ENCODE measurements around the gene FOCAD. TPM values are rescaled to one million over a fixed set of nuclear protein-coding genes. Genes with fewer than 3 reads are reported as not detected.
"Not testable (repeated sequence)": the region's sequence is repeated elsewhere in the genome, so short reads cannot be mapped to it uniquely, and the experiment has no call there.

The FOCAD gene
- total RNA-seq, 1 donor from 2014 or later, result 30.0 TPM

DNA sequence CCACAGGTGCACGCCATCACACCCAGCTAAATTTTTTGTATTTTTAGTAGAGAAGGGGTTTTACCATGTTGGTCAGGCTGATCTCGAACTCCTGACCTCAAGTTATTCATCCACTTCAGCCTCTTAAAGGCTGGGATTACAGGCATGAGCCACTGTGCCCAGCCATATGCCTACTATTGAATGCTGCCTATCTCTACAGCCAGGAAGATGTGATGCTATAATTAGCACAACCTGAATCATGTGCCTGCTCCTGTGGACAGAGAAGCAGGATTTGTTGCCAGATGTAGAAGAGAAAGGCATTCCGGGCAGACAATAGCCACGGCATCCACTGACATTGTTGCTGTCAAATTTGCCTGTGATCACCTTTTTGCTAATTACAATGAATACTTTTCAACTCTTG lies 37.4 kb upstream of the FOCAD start:
- H3K4me3 ChIP-seq (ENCODE audit: low read depth, low read length), result no peak overlapping the region
- no peak for DNase-seq (ENCODE audit: low read depth)
- TF ChIP-seq, protein P1, sequence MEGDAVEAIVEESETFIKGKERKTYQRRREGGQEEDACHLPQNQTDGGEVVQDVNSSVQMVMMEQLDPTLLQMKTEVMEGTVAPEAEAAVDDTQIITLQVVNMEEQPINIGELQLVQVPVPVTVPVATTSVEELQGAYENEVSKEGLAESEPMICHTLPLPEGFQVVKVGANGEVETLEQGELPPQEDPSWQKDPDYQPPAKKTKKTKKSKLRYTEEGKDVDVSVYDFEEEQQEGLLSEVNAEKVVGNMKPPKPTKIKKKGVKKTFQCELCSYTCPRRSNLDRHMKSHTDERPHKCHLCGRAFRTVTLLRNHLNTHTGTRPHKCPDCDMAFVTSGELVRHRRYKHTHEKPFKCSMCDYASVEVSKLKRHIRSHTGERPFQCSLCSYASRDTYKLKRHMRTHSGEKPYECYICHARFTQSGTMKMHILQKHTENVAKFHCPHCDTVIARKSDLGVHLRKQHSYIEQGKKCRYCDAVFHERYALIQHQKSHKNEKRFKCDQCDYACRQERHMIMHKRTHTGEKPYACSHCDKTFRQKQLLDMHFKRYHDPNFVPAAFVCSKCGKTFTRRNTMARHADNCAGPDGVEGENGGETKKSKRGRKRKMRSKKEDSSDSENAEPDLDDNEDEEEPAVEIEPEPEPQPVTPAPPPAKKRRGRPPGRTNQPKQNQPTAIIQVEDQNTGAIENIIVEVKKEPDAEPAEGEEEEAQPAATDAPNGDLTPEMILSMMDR (conservative IDR thresholded peaks at IDR 0.05; ENCODE audit: low read depth, low read length), result no peak

DNA sequence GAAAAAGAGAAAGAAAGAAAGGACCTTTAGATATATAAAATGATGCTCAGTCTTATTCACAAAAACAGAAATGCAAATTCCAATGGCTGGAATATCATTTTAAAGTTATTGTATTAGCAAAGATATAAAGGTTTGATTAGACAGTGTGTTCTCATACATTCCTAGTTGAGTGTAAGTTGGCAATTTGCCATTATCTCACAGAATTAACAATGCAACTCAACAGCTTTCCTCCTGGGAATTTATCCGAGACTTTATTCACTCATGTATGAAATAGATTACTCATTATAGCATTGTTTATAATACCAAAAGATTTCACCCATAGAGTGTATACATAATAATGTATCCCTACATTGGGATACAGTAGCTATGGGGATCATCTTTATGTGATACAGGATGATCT lies 34.7 kb upstream of the FOCAD start:
- TF ChIP-seq, protein P1 (conservative IDR thresholded peaks at IDR 0.05; ENCODE audit: low read depth, low read length), result no peak
- no peak overlapping the region for H3K4me3 ChIP-seq (ENCODE audit: low read depth, low read length)
- peak; percentile 13 for DNase-seq (ENCODE audit: low read depth)

DNA sequence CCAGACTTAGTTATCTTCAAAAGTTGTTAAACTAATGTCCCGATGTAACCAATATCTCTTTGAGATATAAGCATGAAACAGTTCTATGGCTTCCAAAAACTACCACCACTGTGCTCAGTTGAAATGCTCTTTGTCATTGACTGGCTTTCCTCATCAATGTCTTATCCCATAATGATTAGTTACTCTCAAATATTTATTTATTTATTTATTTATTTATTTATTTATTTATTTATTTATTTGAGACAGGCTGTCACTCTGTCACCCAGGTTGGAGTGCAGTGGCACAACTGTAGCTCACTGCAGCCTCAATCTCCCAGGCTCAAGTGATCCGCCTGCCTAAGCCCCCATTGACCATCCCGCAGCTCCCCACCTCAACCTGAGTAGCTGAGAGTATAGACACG lies 33.7 kb upstream of the FOCAD start:
- H3K4me3 ChIP-seq (ENCODE audit: low read depth, low read length), result no peak overlapping the region
- TF ChIP-seq, protein P1 (conservative IDR thresholded peaks at IDR 0.05; ENCODE audit: low read depth, low read length), result no peak
- DNase-seq (ENCODE audit: low read depth), result no peak

DNA sequence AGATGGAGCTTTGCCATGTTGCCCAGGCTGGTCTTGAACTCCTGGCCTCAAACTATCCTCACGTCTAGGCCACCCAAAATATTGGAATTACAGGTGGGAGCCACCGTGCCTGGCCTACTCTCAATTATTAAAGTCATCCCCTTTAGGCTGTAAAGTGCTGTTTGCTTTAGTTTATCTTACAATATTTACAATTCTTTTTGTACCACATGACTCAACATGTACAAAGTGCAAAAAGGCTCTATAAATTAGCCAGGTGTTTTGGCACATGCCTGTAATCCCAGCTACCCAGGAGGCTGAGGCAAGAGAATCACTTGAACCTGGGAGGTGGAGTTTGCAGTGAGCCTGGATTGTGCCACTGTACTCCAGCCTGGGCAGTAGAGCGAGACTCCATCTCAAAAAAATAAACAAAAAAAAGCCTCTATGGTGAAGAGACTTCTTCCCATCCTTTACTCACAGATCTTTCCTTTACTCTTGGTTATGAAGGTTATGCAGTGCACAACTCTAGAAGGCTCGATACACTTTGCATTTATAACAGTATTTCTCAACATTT lies 33.2 kb upstream of the FOCAD start:
- TF ChIP-seq, protein P1 (conservative IDR thresholded peaks at IDR 0.05; ENCODE audit: low read depth, low read length), result no peak
- no peak for DNase-seq (ENCODE audit: low read depth)
- no peak overlapping the region for H3K4me3 ChIP-seq (ENCODE audit: low read depth, low read length)

DNA sequence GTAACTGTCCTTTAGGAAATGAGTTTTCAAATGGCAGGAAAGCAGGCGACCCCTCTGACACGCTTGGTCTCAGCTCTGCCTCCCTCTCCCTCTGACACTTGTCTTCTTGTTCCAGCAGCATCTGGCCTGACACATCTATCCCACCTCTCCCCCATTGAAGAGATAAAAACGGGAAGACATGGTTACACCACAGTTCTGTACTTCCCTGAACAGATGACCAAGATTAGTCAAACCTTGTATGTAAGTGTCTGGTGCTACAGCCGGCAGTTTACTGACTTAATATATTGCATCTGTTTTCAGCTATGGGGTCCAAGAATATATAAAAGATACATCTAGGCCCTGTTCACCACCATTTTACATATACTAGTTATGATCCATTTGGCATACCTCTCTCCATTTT lies 32.1 kb upstream of the FOCAD start:
- H3K4me3 ChIP-seq (ENCODE audit: low read depth, low read length), result no peak overlapping the region
- TF ChIP-seq, protein P1 (conservative IDR thresholded peaks at IDR 0.05; ENCODE audit: low read depth, low read length), result no peak
- DNase-seq (ENCODE audit: low read depth), result no peak

DNA sequence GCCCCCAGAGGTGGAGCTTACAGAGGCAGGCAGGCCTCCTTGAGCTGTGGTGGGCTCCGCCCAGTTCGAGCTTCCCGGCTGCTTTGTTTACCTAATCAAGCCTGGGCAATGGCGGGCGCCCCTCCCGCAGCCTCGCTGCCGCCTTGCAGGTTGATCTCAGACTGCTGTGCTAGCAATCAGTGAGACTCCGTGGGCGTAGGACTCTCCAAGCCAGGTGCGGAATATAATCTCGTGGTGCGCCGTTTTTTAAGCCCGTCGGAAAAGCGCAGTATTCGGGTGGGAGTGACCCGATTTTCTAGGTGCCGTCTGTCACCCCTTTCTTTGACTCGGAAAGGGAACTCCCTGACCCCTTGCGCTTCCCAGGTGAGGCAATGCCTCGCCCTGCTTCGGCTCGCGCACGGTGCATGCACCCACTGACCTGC lies 25.8 kb upstream of the FOCAD start:
- not testable (repeated sequence) for DNase-seq (ENCODE audit: low read depth)

DNA sequence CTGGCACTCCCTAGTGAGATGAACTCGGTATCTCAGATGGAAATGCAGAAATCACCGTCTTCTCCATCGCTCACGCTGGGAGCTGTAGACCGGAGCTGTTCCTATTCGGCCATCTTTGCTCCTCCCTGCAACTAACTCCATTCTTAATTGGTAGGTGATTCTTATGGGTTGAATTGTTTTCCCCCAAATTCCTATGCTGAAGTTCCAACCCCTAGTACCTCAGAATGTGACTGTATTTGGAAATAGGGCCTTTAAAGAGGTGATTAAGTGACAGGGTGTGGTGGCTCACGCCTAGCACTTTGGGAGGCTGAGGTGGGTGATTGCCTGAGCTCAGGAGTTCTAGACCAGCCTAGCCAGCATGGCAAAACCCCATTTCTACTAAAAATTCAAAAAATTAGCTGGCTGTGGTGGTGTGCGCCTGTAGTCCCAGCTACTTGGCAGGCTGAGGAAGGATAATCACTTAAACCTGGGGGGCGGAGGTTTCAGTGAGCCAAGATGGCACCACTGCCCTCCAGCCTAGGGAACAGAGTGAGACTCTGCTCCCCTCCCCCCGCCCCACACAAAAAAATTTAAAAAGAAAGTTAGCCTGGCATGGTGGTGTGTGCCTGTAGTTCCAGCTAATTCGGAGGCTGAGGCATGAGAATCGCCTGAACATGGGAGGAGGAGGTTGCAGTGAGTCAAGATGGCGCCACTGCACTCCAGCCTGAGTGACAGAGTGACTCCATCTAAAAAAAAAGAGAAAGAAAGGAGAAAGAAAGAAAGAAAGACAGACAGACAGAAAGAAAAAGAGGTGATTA lies 25.2 kb upstream of the FOCAD start:
- H3K4me3 ChIP-seq (ENCODE audit: low read depth, low read length), result peak overlapping the region; percentile 52
- TF ChIP-seq, protein P1 (conservative IDR thresholded peaks at IDR 0.05; ENCODE audit: low read depth, low read length), result no peak
- DNase-seq (ENCODE audit: low read depth), result no peak

More for the DNA sequence above, 25.8 kb upstream of the FOCAD start:
- H3K4me3 ChIP-seq (ENCODE audit: low read depth, low read length), result peak overlapping the region; percentile 52

Data from epithelial cell of proximal tubule (primary cell).